GM18505 (cell line): ENCODE data around the gene EHD1.
"Not testable (repeated sequence)": the region's sequence is repeated elsewhere in the genome, so short reads cannot be mapped to it uniquely, and the experiment has no call there.

Source experiments
- ATAC-seq: cut with Tn5 transposase; IDR thresholded peaks from one replicate; pipeline ENCODE4 v1.9.1; 2021; ENCODE audit not compliant: unreplicated experiment
- POLR2A ChIP-seq: IDR thresholded peaks from 4 replicates; pipeline ENCODE4 v1.6.1; 2011; ENCODE audit warnings: borderline replicate concordance; ENCODE audit not compliant: insufficient read depth, insufficient read length; ENCODE audit errors: extremely low read depth

The EHD1 gene

DNA sequence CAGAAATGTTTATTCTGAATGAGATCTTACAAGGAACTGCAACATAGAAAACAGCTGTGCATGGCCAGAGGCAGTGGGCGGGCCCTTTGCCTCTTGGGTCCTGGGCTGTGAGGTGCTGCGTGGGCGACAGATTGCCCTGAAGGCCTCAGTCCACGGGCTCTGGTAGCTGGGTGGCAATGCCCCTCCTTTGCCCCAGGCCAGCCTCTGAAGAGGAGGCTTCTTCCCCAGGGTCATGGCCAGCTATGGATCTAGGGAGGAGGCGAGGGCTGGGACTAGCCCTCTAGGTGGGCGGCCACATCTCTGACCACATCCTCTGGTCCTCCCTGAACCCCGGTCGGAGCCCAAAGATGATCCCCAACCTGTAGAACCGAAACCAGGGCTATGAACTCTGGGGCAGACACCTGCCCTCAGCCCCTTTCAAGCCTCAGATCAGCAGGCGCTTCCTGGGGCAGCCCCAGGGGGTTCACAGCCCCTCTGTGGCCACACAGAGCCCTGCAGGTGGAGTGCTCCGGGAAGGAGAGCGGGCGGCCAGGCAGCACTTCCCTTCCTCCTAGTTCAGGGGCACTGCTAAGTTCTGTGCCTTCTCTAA, 27.3 kb downstream of the EHD1 start:
- peak; percentile 40 for ATAC-seq

DNA sequence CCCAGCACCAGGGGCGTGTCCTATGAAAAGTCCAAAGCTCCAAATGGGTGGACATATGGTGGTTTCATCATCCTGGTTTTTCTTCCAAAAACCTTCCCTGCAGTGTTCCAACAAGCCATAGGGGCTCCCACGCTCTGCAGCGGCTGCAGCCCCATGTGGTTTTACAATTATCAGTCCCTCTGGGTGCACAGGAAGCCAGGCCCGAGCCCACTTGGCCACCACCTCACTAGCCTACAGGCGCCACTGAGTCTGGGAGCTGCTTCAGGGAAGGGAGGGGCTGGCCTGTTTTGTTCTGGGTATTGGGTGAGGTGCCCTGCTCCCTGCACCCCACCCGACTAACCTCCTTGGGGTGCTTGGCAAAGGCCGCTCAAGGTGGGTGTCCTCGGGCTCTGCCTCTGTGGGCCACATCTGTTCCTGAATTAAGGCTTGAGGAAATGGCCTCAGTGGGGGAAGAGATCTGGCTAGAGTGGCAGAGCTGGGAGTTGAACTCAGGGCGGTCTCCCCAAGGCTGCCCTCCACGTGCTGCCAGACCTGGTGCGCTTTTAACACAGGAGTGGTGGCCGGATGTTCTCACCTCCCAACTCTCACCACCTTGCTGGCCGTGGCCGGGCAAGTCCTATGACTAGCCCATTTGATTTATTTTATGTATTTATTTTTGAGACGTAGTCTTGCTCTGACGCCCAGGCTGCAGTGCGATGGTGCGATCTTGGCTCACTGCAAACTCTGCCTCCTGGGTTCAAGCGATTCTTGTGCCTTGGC, 28.6 kb downstream of the EHD1 start:
- no peak for TF ChIP-seq POLR2A
- ATAC-seq: no peak

More for the DNA sequence above, 27.3 kb downstream of the EHD1 start:
- peak; percentile 68 for TF ChIP-seq POLR2A

DNA sequence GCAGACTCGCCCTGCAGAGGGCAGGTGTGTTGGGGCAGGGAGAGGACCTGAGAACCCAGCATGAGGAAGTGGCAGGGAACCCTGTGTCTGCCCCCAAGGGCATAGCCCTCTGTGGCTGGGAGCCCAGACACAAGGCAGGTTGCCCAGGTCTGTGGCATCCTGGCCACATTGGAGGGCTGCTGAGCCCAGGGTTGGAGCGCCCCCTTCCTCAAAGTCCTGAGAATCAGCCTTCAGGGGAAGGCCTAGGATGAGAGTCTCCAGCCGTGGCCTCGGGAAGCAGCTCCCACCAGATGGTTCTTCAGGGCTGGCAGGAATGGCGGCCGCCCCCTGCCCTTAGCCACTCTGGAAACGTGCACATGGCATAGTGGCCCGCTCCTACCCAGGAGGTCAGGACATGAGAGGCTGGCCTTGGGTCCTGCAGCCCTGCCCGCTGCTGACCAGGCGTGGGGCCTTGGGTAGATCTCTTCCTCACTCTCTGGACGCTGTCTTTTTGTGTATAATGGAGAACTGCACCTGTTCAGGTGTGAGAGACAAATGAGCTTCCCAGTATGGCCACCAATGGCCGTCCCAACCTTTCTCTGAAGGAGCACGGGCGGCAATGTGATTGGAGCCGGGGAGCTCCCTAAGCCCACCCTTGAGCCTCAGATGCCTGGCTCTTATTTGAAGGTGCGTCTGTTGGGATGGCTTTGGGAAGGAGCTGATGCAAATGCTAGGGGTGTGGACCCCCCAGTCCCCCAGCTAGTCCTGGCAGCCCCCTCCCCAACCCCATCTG, 29.4 kb downstream of the EHD1 start:
- no peak for ATAC-seq
- no peak for TF ChIP-seq POLR2A

DNA sequence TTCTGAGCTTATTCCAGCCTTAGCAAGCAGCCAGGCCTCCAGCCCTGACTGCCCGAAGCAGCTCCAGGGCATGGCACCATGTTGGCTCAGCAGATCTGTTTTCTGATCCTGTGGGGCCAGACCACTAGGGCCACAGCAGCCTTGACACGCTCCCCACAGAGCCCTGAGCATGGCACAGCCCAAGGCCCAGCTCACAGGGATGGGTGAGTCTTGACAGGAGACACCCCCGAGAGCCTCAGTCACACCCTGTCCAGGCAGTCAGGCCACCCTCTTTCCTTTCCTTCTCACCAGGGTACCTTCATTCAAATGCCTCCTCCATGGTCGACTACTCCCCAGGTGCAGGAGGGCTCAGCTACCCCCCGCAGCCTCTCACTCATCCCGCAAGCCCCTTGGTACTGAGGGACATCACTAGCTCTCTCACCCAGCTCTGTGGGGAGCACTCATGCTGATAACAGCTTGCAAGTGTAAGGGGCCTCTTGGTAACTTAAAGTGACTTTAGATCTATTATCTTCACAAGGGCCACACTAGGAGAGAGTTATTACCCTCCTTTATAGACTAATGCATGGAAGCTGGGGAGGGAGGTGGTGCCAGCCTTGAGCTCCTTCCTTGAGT, 30.1 kb downstream of the EHD1 start:
- no peak for ATAC-seq
- no peak for TF ChIP-seq POLR2A

DNA sequence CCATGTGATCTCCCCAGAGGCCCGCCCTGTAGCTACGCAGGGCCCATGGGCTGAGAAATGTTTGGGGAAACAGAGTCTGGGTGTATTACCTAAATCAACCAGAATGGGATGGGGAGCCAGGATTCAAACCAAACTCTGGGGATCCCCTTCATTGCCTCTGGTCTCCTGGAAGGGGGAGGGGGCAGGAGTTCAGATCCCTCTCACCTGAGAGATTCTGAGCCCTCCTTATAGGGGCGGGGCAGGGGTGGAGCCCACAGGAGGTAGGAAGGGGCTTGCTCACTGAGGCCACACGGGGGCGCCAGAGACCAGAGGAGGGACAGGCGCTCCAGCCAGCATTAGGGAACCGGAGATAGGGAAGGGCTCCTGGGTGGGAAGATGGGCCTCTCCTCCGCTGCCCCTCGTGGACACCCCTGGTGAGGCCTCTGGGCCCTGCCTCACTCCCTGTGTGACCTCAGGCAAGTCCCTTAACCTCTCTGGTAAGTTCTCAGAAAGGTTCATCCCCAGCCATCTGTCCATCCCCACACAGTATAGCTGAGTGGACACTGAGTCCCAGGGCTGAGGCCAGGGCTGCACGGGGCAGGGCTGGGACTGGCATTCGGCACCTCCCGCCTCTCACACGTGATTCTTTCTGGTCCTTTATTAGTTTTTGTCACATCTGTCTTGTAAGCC, 31.3 kb downstream of the EHD1 start:
- no peak for TF ChIP-seq POLR2A
- ATAC-seq: no peak

DNA sequence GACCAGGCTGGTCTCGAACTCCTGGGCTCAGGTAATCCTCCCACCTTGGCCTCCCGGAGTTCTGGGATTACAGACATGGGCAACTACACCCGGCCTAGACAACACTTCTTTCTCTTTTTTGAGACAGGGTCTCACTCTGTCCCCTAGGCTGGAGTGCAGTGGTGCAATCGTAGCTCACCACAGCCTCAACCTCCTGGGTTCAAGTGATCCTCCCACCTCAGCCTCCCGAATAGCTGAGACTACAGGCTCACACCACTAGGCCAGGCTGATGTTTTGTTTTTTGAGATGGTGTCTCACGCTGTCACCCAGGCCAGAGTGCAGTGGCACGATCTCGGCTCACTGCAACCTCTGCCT, 32.7 kb downstream of the EHD1 start:
- not testable (repeated sequence) for ATAC-seq

DNA sequence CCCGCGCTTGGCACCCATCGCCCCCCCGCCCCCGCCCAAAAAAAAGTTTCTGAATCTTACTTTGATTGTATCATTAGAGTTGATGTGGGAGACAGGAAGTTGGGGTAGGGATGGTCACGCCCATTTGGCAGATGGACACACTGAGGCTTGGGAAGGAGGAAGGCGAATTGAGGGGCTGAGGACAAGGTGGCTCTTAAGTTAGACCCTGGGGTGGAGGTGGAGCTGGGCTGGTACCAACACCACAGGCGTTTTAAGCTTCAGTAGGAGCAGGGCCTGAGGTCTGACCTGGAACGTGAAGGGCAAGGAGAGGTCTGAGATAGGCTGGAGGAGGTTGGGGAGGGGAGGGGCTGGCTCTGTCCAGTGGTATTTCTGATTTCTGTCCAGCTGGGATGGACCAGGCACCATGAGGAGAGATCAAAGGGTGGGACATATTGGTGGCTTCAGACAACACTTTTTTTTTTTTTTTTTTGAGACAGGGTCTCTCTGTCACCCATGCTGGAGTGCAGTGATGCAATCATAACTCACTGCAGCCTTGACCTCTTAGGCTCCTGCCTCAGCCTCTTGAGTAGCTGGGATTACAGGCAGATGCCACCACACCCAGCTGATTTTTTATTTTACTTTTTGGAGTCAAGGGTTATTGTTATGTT, 33.2 kb downstream of the EHD1 start:
- no peak for TF ChIP-seq POLR2A

DNA sequence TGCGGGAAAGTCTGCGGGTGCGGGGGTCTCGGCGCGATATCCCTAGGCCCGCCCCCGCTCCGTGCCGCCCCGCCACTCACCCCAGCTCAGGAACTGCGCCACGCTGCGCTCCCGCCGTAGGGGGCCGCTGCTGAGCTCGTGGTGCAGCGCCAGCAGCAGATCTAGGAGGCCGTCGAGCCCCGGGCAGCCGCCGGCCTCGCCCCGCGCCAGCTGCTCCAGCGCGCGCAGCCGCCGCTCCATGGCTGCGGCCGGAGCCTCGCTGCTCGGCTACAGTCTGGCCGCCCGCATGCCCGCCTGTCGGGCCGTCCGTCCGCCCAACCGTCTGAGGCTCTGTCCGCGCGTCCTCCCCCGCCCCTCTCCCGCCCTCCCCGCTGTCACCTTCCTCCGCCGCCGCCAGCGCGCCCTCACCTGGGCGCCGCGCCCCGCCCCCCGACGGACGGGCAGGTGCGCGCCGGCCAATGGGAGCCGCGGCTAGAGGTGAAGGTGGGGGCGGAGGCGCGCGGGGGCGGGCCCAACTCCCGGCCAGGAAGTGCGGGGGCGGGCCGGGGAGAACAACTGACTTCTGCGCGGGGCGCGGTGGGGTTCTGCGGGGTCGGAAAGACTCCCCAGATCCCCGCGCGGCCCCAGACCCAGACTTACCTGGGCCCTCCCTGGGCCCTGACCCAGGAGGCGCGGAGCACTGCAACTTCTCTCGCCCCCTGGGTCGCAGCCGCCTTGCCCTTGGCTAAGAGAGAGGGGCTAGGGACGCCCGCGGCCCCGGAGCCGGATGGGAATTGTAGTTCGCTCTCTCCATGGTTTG, 33.9 kb downstream of the EHD1 start, which contains the start of gene CDC42BPG:
TSS of gene CDC42BPG (minus strand) at position 324 of the 799 bp plus-strand sequence. CDS start at position 240, 84 bp downstream.
- ATAC-seq: no peak

More for the DNA sequence above, 33.2 kb downstream of the EHD1 start:
- ATAC-seq: no peak

DNA sequence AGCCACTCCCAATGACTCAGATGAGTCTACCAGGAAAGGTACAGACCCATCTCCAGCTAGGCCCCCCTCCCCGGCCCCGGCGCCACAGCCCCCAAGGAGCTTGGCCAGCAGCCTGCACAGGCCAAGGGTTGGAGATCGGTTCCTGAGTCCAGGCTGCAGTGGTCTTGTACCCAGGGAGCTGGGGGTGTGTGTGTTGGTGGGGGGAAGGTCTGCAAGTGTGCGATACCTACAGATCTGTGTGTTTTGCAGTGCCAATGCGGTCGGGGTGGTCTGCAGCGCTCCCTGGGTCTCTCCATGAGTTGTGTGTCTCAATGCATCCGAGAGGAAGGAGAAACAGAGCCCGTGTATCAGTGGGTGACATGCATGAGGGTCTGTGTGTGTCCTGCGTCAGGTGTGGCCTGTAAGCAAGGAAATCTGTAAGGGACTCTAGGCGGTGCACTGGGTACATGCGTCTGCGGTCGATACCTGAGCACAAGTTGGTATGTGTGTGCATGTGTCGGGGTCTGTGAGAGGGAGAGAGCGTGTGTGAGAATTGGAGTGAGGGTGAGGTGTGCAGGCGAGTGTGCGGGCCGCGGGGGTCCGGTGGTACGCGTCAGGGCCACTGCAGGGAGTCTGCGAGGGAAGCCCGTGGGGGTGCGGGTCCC, 34.6 kb downstream of the EHD1 start:
- no peak for TF ChIP-seq POLR2A
- no peak for ATAC-seq

More for the DNA sequence above, 33.9 kb downstream of the EHD1 start, which contains the start of gene CDC42BPG:
- TF ChIP-seq POLR2A: no peak

DNA sequence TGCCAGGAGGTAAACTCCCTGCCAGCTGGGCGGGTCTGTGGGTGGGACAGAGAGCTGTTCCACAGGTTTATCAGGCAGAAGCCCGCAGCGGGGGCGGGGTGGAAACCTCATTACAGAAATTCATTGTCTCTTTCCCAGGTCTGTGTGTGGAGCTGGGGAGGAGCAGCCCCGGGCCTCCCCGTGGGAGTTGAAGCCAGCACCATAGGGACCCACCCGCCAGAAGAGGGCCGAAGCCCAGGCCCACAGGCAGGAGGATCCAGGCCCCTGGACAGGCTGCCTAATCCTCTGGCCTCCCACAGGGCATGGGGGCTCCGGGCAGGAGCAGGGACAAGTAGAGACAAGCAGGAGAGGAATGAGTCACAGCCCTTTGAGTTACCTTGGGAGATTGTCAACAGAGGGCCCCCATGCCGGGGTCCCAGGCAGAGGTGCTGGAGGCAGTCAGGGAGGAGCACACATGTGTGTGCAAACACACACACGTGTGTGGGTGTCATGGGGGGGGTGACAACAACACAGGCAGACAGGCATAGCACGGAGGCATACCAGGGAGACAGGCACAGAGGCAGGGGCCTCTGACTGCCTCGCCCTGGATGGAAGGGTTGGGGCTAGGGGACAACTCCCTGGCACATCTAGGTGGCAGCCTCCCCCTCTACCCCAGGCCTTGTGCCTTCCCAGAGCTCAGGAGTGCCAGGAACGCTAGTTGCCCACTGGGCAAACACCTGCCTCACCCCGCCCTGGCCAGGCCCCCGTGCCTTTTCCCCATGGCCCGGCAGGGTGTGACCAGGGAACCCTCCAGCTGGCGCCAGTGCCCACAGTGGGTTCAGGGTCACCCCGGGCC, 35.4 kb downstream of the EHD1 start:
- ATAC-seq: no peak
- TF ChIP-seq POLR2A: no peak

DNA sequence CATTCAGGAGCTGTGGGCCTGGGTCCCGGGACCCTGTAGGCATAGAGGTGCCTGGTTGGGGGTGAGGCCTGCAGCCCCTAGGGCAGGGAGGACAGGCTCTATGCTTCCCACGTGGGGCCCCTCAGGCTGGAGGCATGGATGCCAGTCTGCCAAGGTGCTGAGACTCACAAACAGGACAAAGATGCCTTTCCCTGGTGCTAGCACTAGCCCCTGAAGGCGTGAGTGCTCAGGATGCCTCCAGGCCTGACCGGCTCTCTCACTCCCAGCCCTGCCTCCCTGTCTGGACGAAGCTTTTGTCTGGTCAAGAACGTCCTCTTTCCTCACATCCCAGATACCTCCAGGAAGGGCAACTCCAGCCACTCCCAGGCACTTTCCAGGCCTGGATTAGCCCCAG, 36.1 kb downstream of the EHD1 start:
- no peak for TF ChIP-seq POLR2A
- ATAC-seq: no peak
